ENCODE results near the gene TDRD9. TPM values are rescaled to one million over a fixed set of nuclear protein-coding genes. Genes with fewer than 3 reads are reported as not detected.

TDRD9 gene
- total RNA-seq, 1 donor: 2.5 TPM

DNA sequence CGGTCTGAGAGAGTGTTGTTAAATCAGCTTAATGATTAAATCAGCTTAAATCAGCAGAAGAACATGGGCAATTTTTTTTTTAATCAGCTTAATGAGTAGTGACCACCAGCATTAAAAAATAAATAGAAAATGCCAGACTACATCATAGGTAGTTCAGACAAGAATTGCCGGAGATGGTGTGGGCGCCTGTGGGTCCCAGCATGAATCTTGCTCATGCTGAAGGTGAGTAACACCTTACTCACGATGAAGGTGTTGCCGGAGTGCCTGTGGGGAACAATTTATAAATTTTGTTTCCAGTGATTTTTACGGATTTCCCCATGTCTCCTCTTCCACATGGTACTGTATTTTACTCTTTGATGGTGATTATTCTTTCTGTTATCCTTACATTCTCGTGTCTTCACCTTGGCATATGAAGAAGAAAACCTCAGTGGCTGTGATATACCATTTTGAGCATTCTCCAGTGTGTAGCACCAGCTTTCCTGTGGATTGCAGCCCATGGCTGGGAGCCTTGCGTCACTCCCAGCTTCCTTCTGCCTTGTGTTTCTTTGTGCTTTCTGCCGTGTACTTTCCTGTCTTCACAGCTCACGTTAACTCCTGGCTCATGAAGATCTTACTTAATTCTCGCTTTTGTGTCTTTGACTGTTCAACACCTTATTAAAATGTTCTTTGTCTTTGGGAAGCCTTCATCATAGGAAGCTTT, 4.7 kb downstream of the TDRD9 start:
- Histone ChIP-seq H3K9me3 (ENCODE audit: low read depth, low read length) (no peaks in the 10 kb centered on the region), H3K4me3 (ENCODE audit: low read length) (no peak overlapping the region), H3K4me1 (ENCODE audit: insufficient read depth, low read length) (peaks cover 56% of the 10 kb centered on the region), H3K27me3 (ENCODE audit: insufficient read depth, low read length) (no peaks in the 10 kb centered on the region)

- Histone ChIP-seq H3K4me1 (ENCODE audit: insufficient read depth, low read length) (peaks cover 45% of the 10 kb centered on the region), H3K27me3 (ENCODE audit: insufficient read depth, low read length) (no peaks in the 10 kb centered on the region), H3K4me3 (ENCODE audit: low read length) (no peak overlapping the region)
These were observed 6.8 kb downstream of the TDRD9 start for GRCh38 chr14:103935102-103935501.

GRCh38 chr14:103941462-103941861, 13.2 kb downstream of the TDRD9 start:
- H3K9me3 ChIP-seq (ENCODE audit: low read depth, low read length): no peaks in the 10 kb centered on the region
- peaks cover 8% of the 10 kb centered on the region for H3K27me3 ChIP-seq (ENCODE audit: insufficient read depth, low read length)
- no peak overlapping the region for H3K4me3 ChIP-seq (ENCODE audit: low read length)
- no peaks in the 10 kb centered on the region for H3K4me1 ChIP-seq (ENCODE audit: insufficient read depth, low read length)

More at GRCh38 chr14:103935102-103935501, 6.8 kb downstream of the TDRD9 start:
- no peaks in the 10 kb centered on the region for H3K9me3 ChIP-seq (ENCODE audit: low read depth, low read length)

DNA sequence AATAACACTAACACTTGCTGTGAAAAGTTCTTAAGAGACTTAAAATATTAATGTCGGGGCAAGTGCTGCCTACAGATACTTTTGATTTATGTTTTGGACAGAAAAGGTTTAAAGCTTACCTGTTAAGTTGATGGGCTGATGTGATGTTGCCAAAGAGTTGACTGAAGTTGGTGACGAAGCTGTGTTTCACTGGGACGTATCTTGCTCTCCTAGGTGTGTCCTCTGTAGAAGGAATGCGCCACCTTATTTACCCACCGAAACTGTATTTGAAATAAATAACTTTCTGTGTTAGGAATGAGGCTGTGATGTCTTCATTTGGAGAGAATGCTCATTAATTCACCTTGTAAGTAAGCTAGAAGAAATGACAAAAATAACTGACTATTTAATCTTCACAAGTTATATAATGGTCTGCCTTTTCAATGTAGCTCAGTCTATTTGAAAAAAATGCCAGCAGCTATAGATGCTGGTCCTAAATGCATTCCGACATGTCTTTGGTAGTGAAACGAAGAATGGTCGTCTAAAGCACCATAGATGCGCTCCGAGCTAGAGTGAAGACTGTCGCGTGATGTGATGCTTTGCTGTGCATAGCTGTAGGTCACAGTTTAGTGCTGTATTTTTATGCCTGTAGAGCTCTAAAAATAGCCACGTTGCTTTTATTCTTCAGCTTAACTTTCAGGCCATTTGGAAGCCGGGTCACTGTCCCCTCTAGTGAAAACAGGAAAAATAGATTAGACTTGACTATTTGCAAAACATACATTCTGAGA, 13.9 kb downstream of the TDRD9 start, which contains the start of gene RD3L:
TSS of gene RD3L (minus strand) at position 557 of the 764 bp plus-strand sequence. CDS start 834 bp downstream, outside the sequence.
- peaks cover 14% of the 10 kb centered on the region for H3K27me3 ChIP-seq (ENCODE audit: insufficient read depth, low read length)
- H3K9me3 ChIP-seq (ENCODE audit: low read depth, low read length): no peaks in the 10 kb centered on the region
- H3K4me3 ChIP-seq (ENCODE audit: low read length): no peak within 1 kb of the TSS
- no peaks in the 10 kb centered on the region for H3K4me1 ChIP-seq (ENCODE audit: insufficient read depth, low read length)

GRCh38 chr14:103943673-103944072, 15.4 kb downstream of the TDRD9 start:
- H3K9me3 ChIP-seq (ENCODE audit: low read depth, low read length): no peaks in the 10 kb centered on the region
- H3K27me3 ChIP-seq (ENCODE audit: insufficient read depth, low read length): peaks cover 15% of the 10 kb centered on the region
- H3K4me1 ChIP-seq (ENCODE audit: insufficient read depth, low read length): peaks cover 6% of the 10 kb centered on the region
- H3K4me3 ChIP-seq (ENCODE audit: low read length): no peak overlapping the region

DNA sequence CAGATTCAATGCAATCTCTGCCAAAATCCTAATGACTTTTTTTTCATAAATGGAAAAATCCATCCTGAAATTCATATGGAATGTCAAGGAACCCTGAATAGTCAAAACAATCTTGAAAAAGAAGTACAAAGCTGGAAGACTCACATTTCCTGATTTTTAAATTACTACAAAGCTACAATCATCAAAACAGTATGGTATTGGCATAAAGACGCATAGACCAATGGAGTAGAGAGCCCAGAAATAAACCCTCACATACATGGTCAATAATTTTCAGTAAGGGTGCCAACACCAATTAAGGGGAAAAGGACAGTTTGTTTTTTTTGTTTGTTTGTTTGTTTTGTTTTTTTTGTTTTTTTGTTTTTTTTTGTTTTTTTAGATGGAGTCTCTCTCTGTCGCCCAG, 18.7 kb downstream of the TDRD9 start:
- Histone ChIP-seq H3K4me3 (ENCODE audit: low read length) (no peak overlapping the region), H3K27me3 (ENCODE audit: insufficient read depth, low read length) (peaks cover 11% of the 10 kb centered on the region), H3K4me1 (ENCODE audit: insufficient read depth, low read length) (peaks cover 26% of the 10 kb centered on the region), H3K9me3 (ENCODE audit: low read depth, low read length) (no peaks in the 10 kb centered on the region)

GRCh38 chr14:103948442-103948841, 20.2 kb downstream of the TDRD9 start:
- Histone ChIP-seq H3K4me1 (ENCODE audit: insufficient read depth, low read length) (peaks cover 26% of the 10 kb centered on the region), H3K27me3 (ENCODE audit: insufficient read depth, low read length) (peaks cover 12% of the 10 kb centered on the region), H3K9me3 (ENCODE audit: low read depth, low read length) (no peaks in the 10 kb centered on the region), H3K4me3 (ENCODE audit: low read length) (no peak overlapping the region)

DNA sequence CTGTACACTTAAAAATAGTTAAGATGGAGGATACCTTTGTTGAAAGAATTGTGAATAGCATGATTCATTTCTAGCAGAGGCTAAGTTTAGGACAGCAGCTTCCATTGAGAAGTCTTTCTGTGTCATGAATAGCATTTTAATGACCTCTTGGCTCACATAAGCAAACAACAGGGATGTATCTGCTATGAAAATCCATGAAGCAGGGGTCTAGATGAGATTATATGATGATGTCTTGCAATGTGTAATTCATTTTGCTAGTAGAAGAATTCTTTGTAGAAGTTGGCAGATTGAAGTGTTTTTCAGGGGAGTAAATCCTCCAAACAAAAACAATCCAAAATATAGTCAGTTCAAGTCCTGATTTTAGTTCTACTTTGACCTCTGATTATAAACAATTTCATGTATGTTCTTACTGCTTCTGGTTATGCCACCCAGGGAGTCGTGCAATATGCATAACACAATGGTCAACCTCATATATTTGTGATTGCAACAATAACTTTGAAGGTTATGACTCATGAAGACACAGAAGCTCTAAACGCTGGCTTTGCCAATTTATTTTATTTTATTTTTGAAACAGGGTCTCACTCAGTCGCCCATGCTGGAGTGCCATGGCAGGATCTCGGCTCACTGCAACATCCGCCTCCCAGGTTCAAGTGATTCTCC, 21.0 kb downstream of the TDRD9 start:
- Histone ChIP-seq H3K27me3 (ENCODE audit: insufficient read depth, low read length) (peaks cover 14% of the 10 kb centered on the region), H3K4me3 (ENCODE audit: low read length) (no peak overlapping the region), H3K4me1 (ENCODE audit: insufficient read depth, low read length) (peaks cover 26% of the 10 kb centered on the region), H3K9me3 (ENCODE audit: low read depth, low read length) (no peaks in the 10 kb centered on the region)

GRCh38 chr14:103960457-103961055, 32.3 kb downstream of the TDRD9 start:
- H3K4me3 ChIP-seq (ENCODE audit: low read length): no peak overlapping the region
- H3K9me3 ChIP-seq (ENCODE audit: low read depth, low read length): no peaks in the 10 kb centered on the region
- H3K27me3 ChIP-seq (ENCODE audit: insufficient read depth, low read length): no peaks in the 10 kb centered on the region
- H3K4me1 ChIP-seq (ENCODE audit: insufficient read depth, low read length): no peaks in the 10 kb centered on the region

DNA sequence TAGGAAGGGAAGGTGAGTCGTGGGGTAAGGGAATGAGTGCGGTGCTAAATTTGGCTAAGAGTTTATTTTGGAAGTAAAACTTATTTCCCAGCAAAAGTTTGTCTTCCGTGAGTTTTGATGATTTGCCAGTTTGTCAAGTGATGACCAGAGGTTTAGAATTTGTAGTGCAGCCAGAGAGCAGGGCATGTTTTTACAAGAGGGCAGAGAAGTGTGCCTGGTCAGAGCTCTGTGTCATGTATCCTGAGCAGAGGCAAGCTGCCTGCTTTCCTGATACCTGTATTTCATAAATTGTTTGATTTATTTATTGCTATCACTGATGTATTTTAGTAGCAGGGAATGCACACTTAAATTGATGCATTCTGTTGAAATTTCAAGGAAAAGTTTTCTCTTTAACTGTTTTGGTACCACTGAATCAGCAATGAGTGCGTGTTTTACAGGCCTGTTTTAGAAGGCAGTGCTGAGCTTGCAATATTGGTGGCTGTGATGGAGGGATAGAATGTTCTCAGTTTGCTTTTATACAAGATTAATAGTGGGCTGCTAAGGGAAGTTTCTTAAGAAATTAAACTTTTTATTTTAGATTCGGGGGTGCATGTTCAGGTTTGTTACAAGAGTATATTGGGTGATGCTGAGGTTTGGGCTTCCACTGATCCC, 33.8 kb downstream of the TDRD9 start:
- H3K4me3 ChIP-seq (ENCODE audit: low read length): no peak overlapping the region
- H3K27me3 ChIP-seq (ENCODE audit: insufficient read depth, low read length): no peaks in the 10 kb centered on the region
- no peaks in the 10 kb centered on the region for H3K4me1 ChIP-seq (ENCODE audit: insufficient read depth, low read length)
- H3K9me3 ChIP-seq (ENCODE audit: low read depth, low read length): no peaks in the 10 kb centered on the region

- Histone ChIP-seq H3K9me3 (ENCODE audit: low read depth, low read length) (no peaks in the 10 kb centered on the region), H3K4me3 (ENCODE audit: low read length) (no peak overlapping the region), H3K27me3 (ENCODE audit: insufficient read depth, low read length) (no peaks in the 10 kb centered on the region), H3K4me1 (ENCODE audit: insufficient read depth, low read length) (no peaks in the 10 kb centered on the region)
These were observed 38.4 kb downstream of the TDRD9 start for GRCh38 chr14:103966631-103967030.

DNA sequence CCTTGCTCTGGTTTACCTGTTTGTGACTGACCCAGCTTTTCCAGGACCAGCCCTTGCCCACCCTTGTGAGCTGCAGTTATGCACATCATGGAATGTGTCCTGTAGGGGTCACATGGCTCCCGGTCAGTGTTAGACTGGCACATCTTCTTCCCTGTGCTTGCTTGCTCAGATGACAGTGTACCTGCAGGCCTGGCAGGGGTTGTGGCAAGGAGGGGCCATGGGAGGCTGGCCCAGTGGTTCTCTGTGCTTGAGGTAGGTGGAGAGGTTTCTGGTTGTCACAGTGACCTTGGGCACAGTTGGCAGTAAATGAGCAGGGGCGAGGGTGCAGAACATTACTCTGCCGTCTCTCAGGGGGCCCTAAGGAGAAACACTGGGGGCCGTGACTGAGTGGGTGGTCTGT, 41.7 kb downstream of the TDRD9 start:
- Histone ChIP-seq H3K4me3 (ENCODE audit: low read length) (no peak overlapping the region), H3K4me1 (ENCODE audit: insufficient read depth, low read length) (no peaks in the 10 kb centered on the region), H3K27me3 (ENCODE audit: insufficient read depth, low read length) (no peaks in the 10 kb centered on the region), H3K9me3 (ENCODE audit: low read depth, low read length) (no peaks in the 10 kb centered on the region)

GRCh38 chr14:103973354-103973753, 45.1 kb downstream of the TDRD9 start:
- Histone ChIP-seq H3K27me3 (ENCODE audit: insufficient read depth, low read length) (no peaks in the 10 kb centered on the region), H3K4me1 (ENCODE audit: insufficient read depth, low read length) (no peaks in the 10 kb centered on the region), H3K4me3 (ENCODE audit: low read length) (no peak overlapping the region), H3K9me3 (ENCODE audit: low read depth, low read length) (no peaks in the 10 kb centered on the region)

- Histone ChIP-seq H3K27me3 (ENCODE audit: insufficient read depth, low read length) (no peaks in the 10 kb centered on the region), H3K4me1 (ENCODE audit: insufficient read depth, low read length) (no peaks in the 10 kb centered on the region), H3K9me3 (ENCODE audit: low read depth, low read length) (no peaks in the 10 kb centered on the region), H3K4me3 (ENCODE audit: low read length) (no peak overlapping the region)
These were observed 46.3 kb downstream of the TDRD9 start for GRCh38 chr14:103974575-103974974.

Measured in mononuclear cell (primary cell).